Measurements from ENCODE around the gene DUS4L.

The DUS4L gene

GRCh38 chr7:107597582-107597916 is 33.8 kb downstream of the DUS4L start:
- H3K9me3 ChIP-seq (ENCODE audit: control insufficient read depth, insufficient read depth, low read length), result no peaks in the 10 kb centered on the region
- no peaks in the 10 kb centered on the region for H3K27me3 ChIP-seq (ENCODE audit: control insufficient read depth, insufficient read depth, low read length)
- no peaks in the 10 kb centered on the region for H3K4me1 ChIP-seq (ENCODE audit: control insufficient read depth, insufficient read depth, low read length)
- no peak overlapping the region for H3K9ac ChIP-seq (ENCODE audit: low read depth, low read length)
- H3K4me3 ChIP-seq (ENCODE audit: low read depth, low read length), result no peak overlapping the region
- peaks cover 17% of the 10 kb centered on the region for H3K36me3 ChIP-seq (ENCODE audit: control insufficient read depth, insufficient read depth, low read length)
- no peak overlapping the region for H3K27ac ChIP-seq (ENCODE audit: low read depth, low read length)

DNA sequence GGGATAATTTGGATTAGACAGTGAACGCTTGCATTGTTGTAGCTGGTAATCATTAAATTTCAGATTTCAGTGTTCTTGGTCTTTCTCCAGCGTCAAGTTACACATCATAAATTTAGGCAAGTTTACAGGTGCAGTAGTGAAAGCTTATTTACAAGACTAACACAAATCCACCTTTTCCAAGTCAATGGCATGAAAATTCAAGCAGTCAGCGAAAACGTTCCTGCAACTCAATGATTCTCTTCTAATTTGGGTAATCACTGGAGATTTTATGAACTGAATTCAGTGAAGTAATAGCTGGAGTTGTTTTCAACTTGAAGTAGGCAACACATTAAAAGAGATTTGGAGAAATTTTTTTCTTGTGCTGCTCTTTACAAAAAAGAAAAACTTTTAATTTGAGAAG is 34.2 kb downstream of the DUS4L start:
- Histone ChIP-seq H3K27ac (ENCODE audit: low read depth, low read length) (no peak overlapping the region), H3K4me1 (ENCODE audit: control insufficient read depth, insufficient read depth, low read length) (no peaks in the 10 kb centered on the region), H3K36me3 (ENCODE audit: control insufficient read depth, insufficient read depth, low read length) (peaks cover 17% of the 10 kb centered on the region), H3K27me3 (ENCODE audit: control insufficient read depth, insufficient read depth, low read length) (no peaks in the 10 kb centered on the region), H3K9ac (ENCODE audit: low read depth, low read length) (no peak overlapping the region), H3K4me3 (ENCODE audit: low read depth, low read length) (no peak overlapping the region), H3K9me3 (ENCODE audit: control insufficient read depth, insufficient read depth, low read length) (no peaks in the 10 kb centered on the region)

- Histone ChIP-seq H3K9ac (ENCODE audit: low read depth, low read length) (no peak overlapping the region), H3K36me3 (ENCODE audit: control insufficient read depth, insufficient read depth, low read length) (peaks cover 17% of the 10 kb centered on the region)
These were observed 35.5 kb downstream of the DUS4L start for GRCh38 chr7:107599262-107599661.

GRCh38 chr7:107600816-107601215 is 37.0 kb downstream of the DUS4L start:
- H3K4me3 ChIP-seq (ENCODE audit: low read depth, low read length), result no peak overlapping the region
- no peaks in the 10 kb centered on the region for H3K9me3 ChIP-seq (ENCODE audit: control insufficient read depth, insufficient read depth, low read length)
- H3K36me3 ChIP-seq (ENCODE audit: control insufficient read depth, insufficient read depth, low read length), result peaks cover 9% of the 10 kb centered on the region
- H3K4me1 ChIP-seq (ENCODE audit: control insufficient read depth, insufficient read depth, low read length), result no peaks in the 10 kb centered on the region
- no peak overlapping the region for H3K27ac ChIP-seq (ENCODE audit: low read depth, low read length)
- H3K27me3 ChIP-seq (ENCODE audit: control insufficient read depth, insufficient read depth, low read length), result no peaks in the 10 kb centered on the region
- no peak overlapping the region for H3K9ac ChIP-seq (ENCODE audit: low read depth, low read length)

More at GRCh38 chr7:107599262-107599661, 35.5 kb downstream of the DUS4L start:
- Histone ChIP-seq H3K9me3 (ENCODE audit: control insufficient read depth, insufficient read depth, low read length) (no peaks in the 10 kb centered on the region), H3K4me3 (ENCODE audit: low read depth, low read length) (no peak overlapping the region), H3K27me3 (ENCODE audit: control insufficient read depth, insufficient read depth, low read length) (no peaks in the 10 kb centered on the region), H3K27ac (ENCODE audit: low read depth, low read length) (no peak overlapping the region), H3K4me1 (ENCODE audit: control insufficient read depth, insufficient read depth, low read length) (no peaks in the 10 kb centered on the region)

DNA sequence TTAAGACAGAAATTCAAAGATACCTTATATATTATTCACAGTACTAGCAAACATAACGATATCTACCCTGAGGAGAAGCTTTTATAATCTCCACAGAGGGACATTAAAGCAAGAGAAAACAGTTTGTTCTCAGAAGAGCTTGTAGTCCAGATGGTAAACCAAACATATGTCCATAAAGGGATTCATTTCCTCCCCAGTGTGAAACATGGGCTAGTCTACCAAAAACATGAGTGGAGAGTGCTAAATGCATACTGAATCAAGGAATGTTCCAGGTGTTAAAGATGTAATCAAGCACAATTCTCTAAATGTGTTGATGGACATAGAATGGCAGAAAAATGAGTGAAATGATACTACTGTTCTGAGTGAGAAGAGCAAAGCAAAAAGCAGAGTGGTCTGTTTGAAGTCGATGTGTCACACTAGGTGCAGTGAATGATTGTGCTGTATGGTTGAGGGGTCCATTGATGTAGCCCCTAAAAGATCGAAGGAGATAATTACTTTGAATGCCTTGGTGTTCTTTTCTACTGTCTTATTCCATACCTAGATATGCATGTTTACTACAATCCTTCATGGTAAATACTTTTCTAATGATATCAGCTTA is 41.5 kb downstream of the DUS4L start:
- no peaks in the 10 kb centered on the region for H3K4me1 ChIP-seq (ENCODE audit: control insufficient read depth, insufficient read depth, low read length)
- no peak overlapping the region for H3K4me3 ChIP-seq (ENCODE audit: low read depth, low read length)
- peaks cover 9% of the 10 kb centered on the region for H3K36me3 ChIP-seq (ENCODE audit: control insufficient read depth, insufficient read depth, low read length)
- H3K27me3 ChIP-seq (ENCODE audit: control insufficient read depth, insufficient read depth, low read length), result no peaks in the 10 kb centered on the region
- no peak overlapping the region for H3K9ac ChIP-seq (ENCODE audit: low read depth, low read length)
- no peak overlapping the region for H3K27ac ChIP-seq (ENCODE audit: low read depth, low read length)
- no peaks in the 10 kb centered on the region for H3K9me3 ChIP-seq (ENCODE audit: control insufficient read depth, insufficient read depth, low read length)

GRCh38 chr7:107606303-107606702 is 42.5 kb downstream of the DUS4L start:
- Histone ChIP-seq H3K36me3 (ENCODE audit: control insufficient read depth, insufficient read depth, low read length) (no peaks in the 10 kb centered on the region), H3K27me3 (ENCODE audit: control insufficient read depth, insufficient read depth, low read length) (no peaks in the 10 kb centered on the region), H3K9ac (ENCODE audit: low read depth, low read length) (no peak overlapping the region), H3K27ac (ENCODE audit: low read depth, low read length) (no peak overlapping the region), H3K4me1 (ENCODE audit: control insufficient read depth, insufficient read depth, low read length) (no peaks in the 10 kb centered on the region), H3K9me3 (ENCODE audit: control insufficient read depth, insufficient read depth, low read length) (no peaks in the 10 kb centered on the region), H3K4me3 (ENCODE audit: low read depth, low read length) (no peak overlapping the region)

DNA sequence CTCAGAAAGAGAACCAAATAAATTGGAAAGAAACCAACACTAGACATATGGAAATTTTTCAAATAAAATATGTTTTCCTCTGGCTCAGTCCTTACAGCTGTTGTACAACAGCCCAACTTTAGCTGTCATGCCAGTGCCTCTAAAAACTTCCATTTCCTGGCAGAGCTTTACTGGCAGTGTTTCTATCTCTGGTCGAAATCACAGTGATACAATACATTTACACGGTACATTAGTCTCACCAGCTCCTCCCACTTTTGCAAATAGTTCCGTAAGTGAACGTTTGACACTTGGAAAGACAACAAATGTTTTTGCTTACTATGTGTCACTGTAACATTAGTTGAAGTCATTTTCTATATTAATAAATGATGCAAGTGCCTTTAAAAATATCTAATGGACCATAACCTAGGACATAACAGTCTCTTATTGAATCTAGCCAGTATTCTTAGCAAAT is 46.1 kb downstream of the DUS4L start:
- no peaks in the 10 kb centered on the region for H3K4me1 ChIP-seq (ENCODE audit: control insufficient read depth, insufficient read depth, low read length)
- no peaks in the 10 kb centered on the region for H3K9me3 ChIP-seq (ENCODE audit: control insufficient read depth, insufficient read depth, low read length)
- H3K9ac ChIP-seq (ENCODE audit: low read depth, low read length), result no peak overlapping the region
- no peaks in the 10 kb centered on the region for H3K36me3 ChIP-seq (ENCODE audit: control insufficient read depth, insufficient read depth, low read length)
- H3K27me3 ChIP-seq (ENCODE audit: control insufficient read depth, insufficient read depth, low read length), result no peaks in the 10 kb centered on the region
- no peak overlapping the region for H3K4me3 ChIP-seq (ENCODE audit: low read depth, low read length)
- H3K27ac ChIP-seq (ENCODE audit: low read depth, low read length), result no peak overlapping the region

- Histone ChIP-seq H3K27ac (ENCODE audit: low read depth, low read length) (no peak overlapping the region), H3K4me3 (ENCODE audit: low read depth, low read length) (no peak overlapping the region), H3K9me3 (ENCODE audit: control insufficient read depth, insufficient read depth, low read length) (no peaks in the 10 kb centered on the region), H3K27me3 (ENCODE audit: control insufficient read depth, insufficient read depth, low read length) (no peaks in the 10 kb centered on the region), H3K36me3 (ENCODE audit: control insufficient read depth, insufficient read depth, low read length) (no peaks in the 10 kb centered on the region), H3K9ac (ENCODE audit: low read depth, low read length) (no peak overlapping the region), H3K4me1 (ENCODE audit: control insufficient read depth, insufficient read depth, low read length) (no peaks in the 10 kb centered on the region)
These were observed 46.6 kb downstream of the DUS4L start for GRCh38 chr7:107610323-107610722.

- Histone ChIP-seq H3K27me3 (ENCODE audit: control insufficient read depth, insufficient read depth, low read length) (no peaks in the 10 kb centered on the region), H3K27ac (ENCODE audit: low read depth, low read length) (no peak overlapping the region), H3K4me3 (ENCODE audit: low read depth, low read length) (no peak overlapping the region), H3K4me1 (ENCODE audit: control insufficient read depth, insufficient read depth, low read length) (no peaks in the 10 kb centered on the region), H3K36me3 (ENCODE audit: control insufficient read depth, insufficient read depth, low read length) (no peaks in the 10 kb centered on the region), H3K9me3 (ENCODE audit: control insufficient read depth, insufficient read depth, low read length) (no peaks in the 10 kb centered on the region), H3K9ac (ENCODE audit: low read depth, low read length) (no peak overlapping the region)
These were observed 49.7 kb downstream of the DUS4L start for GRCh38 chr7:107613439-107613838.

- Histone ChIP-seq H3K9me3 (ENCODE audit: control insufficient read depth, insufficient read depth, low read length) (no peaks in the 10 kb centered on the region), H3K4me1 (ENCODE audit: control insufficient read depth, insufficient read depth, low read length) (no peaks in the 10 kb centered on the region), H3K36me3 (ENCODE audit: control insufficient read depth, insufficient read depth, low read length) (no peaks in the 10 kb centered on the region), H3K4me3 (ENCODE audit: low read depth, low read length) (no peak overlapping the region), H3K27me3 (ENCODE audit: control insufficient read depth, insufficient read depth, low read length) (no peaks in the 10 kb centered on the region), H3K9ac (ENCODE audit: low read depth, low read length) (no peak overlapping the region), H3K27ac (ENCODE audit: low read depth, low read length) (no peak overlapping the region)
These were observed 50.2 kb downstream of the DUS4L start for GRCh38 chr7:107613948-107614347.

GRCh38 chr7:107614425-107614824 is 50.7 kb downstream of the DUS4L start:
- Histone ChIP-seq H3K36me3 (ENCODE audit: control insufficient read depth, insufficient read depth, low read length) (no peaks in the 10 kb centered on the region), H3K9me3 (ENCODE audit: control insufficient read depth, insufficient read depth, low read length) (no peaks in the 10 kb centered on the region), H3K27me3 (ENCODE audit: control insufficient read depth, insufficient read depth, low read length) (no peaks in the 10 kb centered on the region), H3K27ac (ENCODE audit: low read depth, low read length) (no peak overlapping the region), H3K9ac (ENCODE audit: low read depth, low read length) (no peak overlapping the region), H3K4me3 (ENCODE audit: low read depth, low read length) (no peak overlapping the region), H3K4me1 (ENCODE audit: control insufficient read depth, insufficient read depth, low read length) (no peaks in the 10 kb centered on the region)

Measured in HUES48 (cell line).